H1 (cell line): Measurements from ENCODE around the gene SCYL2. TPM values are rescaled to one million over a fixed set of nuclear protein-coding genes. Genes with fewer than 3 reads are reported as not detected.

ENCODE experiments used
- CTCF ChIA-PET: fragments of 300-600 bp; sonication (Branson Sonifier 250); formaldehyde crosslinking; loops from one replicate; lab custom pipeline; 2021; ENCODE audit not compliant: partially characterized antibody; lab: Charles Lee
- POLR2A ChIA-PET: fragments of 300-600 bp; sonication (Branson Sonifier 250); formaldehyde crosslinking; loops from one replicate; lab custom pipeline; 2021; ENCODE audit warnings: inconsistent platforms; ENCODE audit not compliant: partially characterized antibody; lab: Charles Lee
- DNase-seq, 2 experiments: peaks; one replicate each; pipeline versions ENCODE4 v3.0.0 to v3.0.0-alpha.2; 2010 to 2022; ENCODE audit warnings: low spot score in 2 of 2, low read depth in 1 of 2, mixed read lengths in 1 of 2
- FAIRE-seq: peaks from 2 replicates; lab custom pipeline; 2011; peaks lifted over from hg19 to GRCh38; lab: Jason Lieb, UNC
- H2AFZ ChIP-seq: 2 replicates; pipeline ENCODE4 v1.8.1; 2012; ENCODE audit warnings: low read length, inconsistent platforms
- H2AK5ac ChIP-seq: 2 replicates; pipeline ENCODE4 v1.6.1; 2013; ENCODE audit warnings: low read depth, low read length
- H2BK120ac ChIP-seq: replicated peaks from 2 replicates; pipeline ENCODE3; 2013; ENCODE audit warnings: low read depth, low read length, inconsistent platforms
- H2BK12ac ChIP-seq: 2 replicates; pipeline ENCODE4 v1.6.1; 2013; ENCODE audit warnings: low read depth, low read length
- H2BK15ac ChIP-seq: 2 replicates; pipeline ENCODE4 v1.6.1; 2013; ENCODE audit warnings: low read length
- H2BK20ac ChIP-seq: 2 replicates; pipeline ENCODE4 v1.6.1; 2013; ENCODE audit warnings: low read length
- H2BK5ac ChIP-seq: 2 replicates; pipeline ENCODE4 v1.6.1; 2013; ENCODE audit warnings: low read depth, low read length
- H3K14ac ChIP-seq: 2 replicates; pipeline ENCODE4 v1.6.1; 2013; ENCODE audit warnings: inconsistent platforms; ENCODE audit not compliant: insufficient read length
- H3K18ac ChIP-seq: 2 replicates; pipeline ENCODE4 v1.6.1; 2013; ENCODE audit warnings: low read length; ENCODE audit errors: extremely low read depth
- H3K23ac ChIP-seq: 2 replicates; pipeline ENCODE4 v1.6.1; 2013; ENCODE audit warnings: inconsistent platforms; ENCODE audit not compliant: insufficient read length
- H3K23me2 ChIP-seq: 2 replicates; pipeline ENCODE4 v1.6.1; 2013; ENCODE audit warnings: low read depth, low read length
- H3K27ac ChIP-seq: 2 replicates; pipeline ENCODE4 v1.6.1; 2011; ENCODE audit warnings: low read depth, low read length, inconsistent platforms
- H3K27me3 ChIP-seq, 4 experiments: replicated peaks in 1 of 4; 1 replicate in 1 of 4; 2 replicates in 3 of 4; pipeline versions ENCODE4 v1.6.1 to v1.8.1; 2011 to 2013; ENCODE audit warnings: low read length in 3 of 4, mild to moderate bottlenecking in 3 of 4, inconsistent platforms in 2 of 4, mixed read lengths in 2 of 4, moderate library complexity in 1 of 4; ENCODE audit not compliant: control insufficient read depth in 3 of 4, insufficient read depth in 3 of 4; ENCODE audit errors: extremely low read depth in 1 of 4
- H3K36me3 ChIP-seq, 4 experiments: 2 replicates each; pipeline versions ENCODE4 v1.6.1 to v1.8.1; 2011 to 2013; ENCODE audit warnings: mild to moderate bottlenecking in 4 of 4, low read length in 3 of 4, moderate library complexity in 2 of 4, control low read depth in 1 of 4, inconsistent platforms in 1 of 4; ENCODE audit not compliant: insufficient read depth in 4 of 4, control insufficient read depth in 2 of 4
- H3K4ac ChIP-seq: replicated peaks from 2 replicates; pipeline ENCODE3; 2013; ENCODE audit warnings: low read length, low read depth, mixed read lengths, inconsistent platforms; ENCODE audit not compliant: insufficient read length
- H3K4me1 ChIP-seq, 4 experiments: replicated peaks in 1 of 4; 1 replicate in 1 of 4; 2 replicates in 3 of 4; pipeline versions ENCODE4 v1.6.1 to v1.8.1; 2011 to 2013; ENCODE audit warnings: low read length in 3 of 4, inconsistent platforms in 2 of 4, mixed read lengths in 1 of 4; ENCODE audit not compliant: insufficient read depth in 4 of 4, control insufficient read depth in 3 of 4
- H3K4me2 ChIP-seq, 2 experiments: 2 replicates each; pipeline versions ENCODE4 v1.6.1 to v1.8.1; 2011 to 2013; ENCODE audit warnings: low read depth in 2 of 2, low read length in 2 of 2, control low read depth in 1 of 2, inconsistent platforms in 1 of 2, mild to moderate bottlenecking in 1 of 2; ENCODE audit not compliant: insufficient read depth in 1 of 2
- H3K4me3 ChIP-seq, 4 experiments: fragments of 200-600, 300-600 bp in 1 of 4; sonication (generic), shearing (Covaris generic), sonication (Bioruptor Twin) in 1 of 4; 2 replicates each; pipeline versions ENCODE4 v1.5.1 to v1.8.1; 2011 to 2016; ENCODE audit warnings: low read length in 4 of 4, low read depth in 3 of 4, control low read depth in 2 of 4, inconsistent platforms in 2 of 4, mild to moderate bottlenecking in 2 of 4, mixed read lengths in 1 of 4, moderate library complexity in 1 of 4; ENCODE audit not compliant: insufficient read depth in 2 of 4; ENCODE audit errors: extremely low read depth in 1 of 4
- H3K56ac ChIP-seq: replicated peaks from 2 replicates; pipeline ENCODE3; 2013; ENCODE audit warnings: low read depth, mild to moderate bottlenecking, mixed read lengths, low read length, inconsistent platforms; ENCODE audit not compliant: insufficient read length
- H3K79me1 ChIP-seq: 2 replicates; pipeline ENCODE4 v1.6.1; 2013; ENCODE audit warnings: low read depth, low read length, control low read depth
- H3K79me2 ChIP-seq, 2 experiments: 2 replicates each; pipeline versions ENCODE4 v1.6.1 to v1.8.1; 2012 to 2013; ENCODE audit warnings: low read length in 2 of 2, mild to moderate bottlenecking in 2 of 2, inconsistent platforms in 1 of 2; ENCODE audit not compliant: insufficient read depth in 2 of 2, control insufficient read depth in 1 of 2
- H3K9ac ChIP-seq, 4 experiments: replicated peaks in 1 of 4; 1 replicate in 1 of 4; 2 replicates in 3 of 4; pipeline versions ENCODE4 v1.6.1 to v1.8.1; 2011 to 2013; ENCODE audit warnings: low read depth in 3 of 4, low read length in 3 of 4, control low read depth in 2 of 4, mild to moderate bottlenecking in 2 of 4, moderate library complexity in 2 of 4, inconsistent platforms in 1 of 4; ENCODE audit errors: extremely low read depth in 1 of 4
- H3K9me3 ChIP-seq, 2 experiments: 2 replicates each; pipeline versions ENCODE4 v1.6.1 to v1.8.1; 2012 to 2013; ENCODE audit warnings: mild to moderate bottlenecking in 2 of 2, moderate library complexity in 2 of 2, control low read depth in 1 of 2, inconsistent platforms in 1 of 2, low read depth in 1 of 2, low read length in 1 of 2, mixed read lengths in 1 of 2; ENCODE audit not compliant: insufficient read depth in 2 of 2
- H4K20me1 ChIP-seq, 2 experiments: replicated peaks in 1 of 2; 2 replicates each; pipeline versions ENCODE3 to v1.8.1; 2011 to 2013; ENCODE audit warnings: inconsistent platforms in 2 of 2, low read length in 2 of 2, mild to moderate bottlenecking in 1 of 2; ENCODE audit not compliant: insufficient read depth in 2 of 2, control insufficient read depth in 1 of 2
- H4K5ac ChIP-seq: 2 replicates; pipeline ENCODE4 v1.6.1; 2013; ENCODE audit warnings: low read length, low read depth, mixed read lengths, inconsistent platforms; ENCODE audit not compliant: insufficient read length
- H4K8ac ChIP-seq: 2 replicates; pipeline ENCODE4 v1.8.0; 2013; ENCODE audit warnings: mild to moderate bottlenecking, moderate library complexity, low read length, inconsistent platforms; ENCODE audit not compliant: insufficient read depth; ENCODE audit errors: extremely low read depth
- H4K91ac ChIP-seq: replicated peaks from 2 replicates; pipeline ENCODE3; 2013; ENCODE audit warnings: low read length, mixed read lengths, inconsistent platforms; ENCODE audit not compliant: insufficient read length
- RNF2 ChIP-seq: fragments of 200-900, 300-1000 bp; sonication (generic); IDR thresholded peaks from 2 replicates; pipeline ENCODE4 v1.7.1; 2016; ENCODE audit warnings: borderline replicate concordance, low read depth, mild to moderate bottlenecking, antibody characterized with exemption, low read length; ENCODE audit not compliant: poor library complexity, severe bottlenecking; ENCODE audit errors: missing control alignments
- WGBS, 2 experiments: shearing (Covaris generic) in 1 of 2; methylation state at CpG; one replicate each; pipeline versions ENCODE4 v1.1.6 to v1.1.7; 2013 to 2015; ENCODE audit warnings: low lambda C conversion rate in 2 of 2, mixed read lengths in 2 of 2, inconsistent platforms in 1 of 2, low coverage in 1 of 2, missing lambda C conversion rate in 1 of 2; ENCODE audit not compliant: insufficient replicate concordance in 2 of 2, insufficient coverage in 1 of 2, insufficient read length in 1 of 2; ENCODE audit errors: extremely low coverage in 1 of 2, missing lambda C conversion rate in 1 of 2; 5-methylcytosine and 5-hydroxymethylcytosine counted together
- polyA plus RNA-seq, 7 experiments: library from polyadenylated mRNA; depleted of rRNA in 3 of 7; stranded (reverse) in 5 of 7; unstranded in 2 of 7; fragments of >200 nt in 5 of 7; fragments of 200-250 nt in 2 of 7; gene quantifications; 1 replicate in 5 of 7; 2 replicates in 1 of 7; 4 replicates in 1 of 7; pipeline versions ENCODE4 v1.2.1 to v1.2.3, GENCODE V29; 2011 to 2013; ENCODE audit warnings: missing spikeins in 2 of 7, mixed read lengths in 2 of 7
- total RNA-seq: library from RNA; stranded (reverse); fragmentation: NEBNext Ultra II Directional; extraction: Animal tissue kit (Norgen Biotek cat#: 25700); gene quantifications from 2 replicates; pipeline ENCODE4 v1.2.1, GENCODE V29; 2021

SCYL2 gene
- total and polyA plus RNA-seq, 2 of the 8 experiments (the other 6 are each of a cell fraction or from before 2014, with no cell fraction given) = 8.9 to 48.7 TPM

- H2BK15ac ChIP-seq = no peak overlapping the region
- H3K4ac ChIP-seq = no peak overlapping the region
- ChIA-PET CTCF (no interaction called here), POLR2A (interaction anchor here (0.6 to 2.9 kb wide), 2 partner anchors 13 to 1030 kb away, joined by 3 to 10 read pairs; partner anchors contain the start of genes DEPDC4 and SCYL2)
- no peaks in the 10 kb centered on the region for H3K4me1 ChIP-seq
- no peaks in the 10 kb centered on the region for H3K23me2 ChIP-seq
- H2BK20ac ChIP-seq = no peak overlapping the region
- no peaks in the 10 kb centered on the region for H3K79me2 ChIP-seq
- no peak overlapping the region for H3K27ac ChIP-seq
- no peak for DNase-seq
- H3K36me3 ChIP-seq = no peaks in the 10 kb centered on the region
- no peak overlapping the region for H3K23ac ChIP-seq
- H3K18ac ChIP-seq = no peak overlapping the region
- no peaks in the 10 kb centered on the region for H3K9me3 ChIP-seq
- H3K4me2 ChIP-seq = no peak overlapping the region
- 75% methylated on average over 1 of the region's 1 CpG; no CpG with 5 or more reads in 1 of the 2 experiments for WGBS, 2 experiments
- H2BK120ac ChIP-seq = no peak overlapping the region
- no peaks in the 10 kb centered on the region for H3K79me1 ChIP-seq
- no peak overlapping the region for H3K14ac ChIP-seq
- H4K91ac ChIP-seq = no peak overlapping the region
- H4K20me1 ChIP-seq = no peaks in the 10 kb centered on the region
- H4K8ac ChIP-seq = no peak overlapping the region
- H2AK5ac ChIP-seq = no peak overlapping the region
- no peaks in the 10 kb centered on the region for H3K27me3 ChIP-seq
- H4K5ac ChIP-seq = no peak overlapping the region
- no peak for FAIRE-seq
- H2BK12ac ChIP-seq = no peak overlapping the region
- H3K56ac ChIP-seq = no peak overlapping the region
- no peak for TF ChIP-seq RNF2
- no peak overlapping the region for H2BK5ac ChIP-seq
- no peak overlapping the region for H3K4me3 ChIP-seq
- H3K9ac ChIP-seq = no peak overlapping the region
- H2AFZ ChIP-seq = no peak overlapping the region
Observed at GRCh38 chr12:100253437-100253836, 13.5 kb upstream of the SCYL2 start.
